GM12878 (cell line): ENCODE results near the gene FGF14. TPM values are rescaled to one million over a fixed set of nuclear protein-coding genes. Genes with fewer than 3 reads are reported as not detected.

Experiments
- BACH1 ChIP-seq: fragments of 450-650 bp; IDR thresholded peaks from 2 replicates; pipeline ENCODE4 v1.6.1; 2017; ENCODE audit warnings: mild to moderate bottlenecking, borderline replicate concordance
- CBX5 ChIP-seq: sonication (generic); IDR thresholded peaks from 2 replicates; pipeline ENCODE4 v1.6.1; 2016; ENCODE audit warnings: low read depth, moderate library complexity, mild to moderate bottlenecking, inconsistent platforms
- CHD1 ChIP-seq: IDR thresholded peaks from 2 replicates; pipeline ENCODE4 v1.6.1; 2012; ENCODE audit warnings: low read depth, low read length, improper control_type of control experiment
- MEF2A ChIP-seq: IDR thresholded peaks from 2 replicates; pipeline ENCODE4 v1.6.1; 2011; ENCODE audit warnings: low read depth, mild to moderate bottlenecking, low read length, moderate library complexity; ENCODE audit not compliant: insufficient read depth
- MYB ChIP-seq: fragments of 150-350 bp; IDR thresholded peaks from 2 replicates; pipeline ENCODE4 v1.6.1; 2014; ENCODE audit warnings: mild to moderate bottlenecking, low read depth, low read length, borderline replicate concordance
- SREBF1 ChIP-seq: IDR thresholded peaks from 2 replicates; pipeline ENCODE4 v1.6.1; 2012; ENCODE audit warnings: mild to moderate bottlenecking, low read length
- STAT3 ChIP-seq: IDR thresholded peaks from 2 replicates; pipeline ENCODE4 v1.6.1; 2011; ENCODE audit warnings: low read depth, low read length, improper control_type of control experiment
- polyA plus RNA-seq, 11 experiments: library from polyadenylated mRNA; depleted of rRNA in 4 of 11; unstranded in 6 of 11; stranded (reverse) in 5 of 11; fragments of >200 nt; fragmentation: Nextera tagmentation in 4 of 11; fragmentation: Illumina TruSeq in 1 of 11; extraction: Ambion mirVana in 4 of 11; extraction: Trizol in 1 of 11; gene quantifications; 1 replicate in 1 of 11; 2 replicates in 10 of 11; pipeline versions ENCODE4 v1.2.1 to v1.2.3, GENCODE V29; 2011 to 2016; ENCODE audit warnings: inconsistent platforms in 2 of 11, missing spikeins in 2 of 11, low read depth in 1 of 11
- total RNA-seq, 4 experiments: library from RNA; depleted of rRNA in 3 of 4; stranded (reverse); fragments of >200 nt in 3 of 4; fragmentation: Illumina TruSeq in 1 of 4; extraction: Trizol in 1 of 4; gene quantifications; 2 replicates each; pipeline versions ENCODE4 v1.2.1 to v1.2.3, GENCODE V29; 2013 to 2021
- TF ChIP-seq, protein P1 (sequence below): fragments of 450-650 bp; IDR thresholded peaks from 2 replicates; pipeline ENCODE4 v1.6.1; 2016; ENCODE audit warnings: mild to moderate bottlenecking
- TF ChIP-seq, protein P2 (sequence below): fragments of 450-650 bp; IDR thresholded peaks from 2 replicates; pipeline ENCODE4 v1.6.1; 2016; ENCODE audit warnings: mild to moderate bottlenecking, moderate library complexity, borderline replicate concordance

The FGF14 gene
- total and polyA plus RNA-seq, 10 of the 15 experiments (the other 5 are each of a cell fraction or from before 2014, with no cell fraction given), result under 0.01 to 0.44 (median 0.04) TPM

GRCh38 chr13:102073251-102073650 lies 328.6 kb downstream of the FGF14 start (continued):
- TF ChIP-seq MYB (no peak), CBX5 (no peak), STAT3 (no peak), MEF2A (no peak), SREBF1 (no peak), CHD1 (no peak), BACH1 (no peak)
- TF ChIP-seq, protein P1, sequence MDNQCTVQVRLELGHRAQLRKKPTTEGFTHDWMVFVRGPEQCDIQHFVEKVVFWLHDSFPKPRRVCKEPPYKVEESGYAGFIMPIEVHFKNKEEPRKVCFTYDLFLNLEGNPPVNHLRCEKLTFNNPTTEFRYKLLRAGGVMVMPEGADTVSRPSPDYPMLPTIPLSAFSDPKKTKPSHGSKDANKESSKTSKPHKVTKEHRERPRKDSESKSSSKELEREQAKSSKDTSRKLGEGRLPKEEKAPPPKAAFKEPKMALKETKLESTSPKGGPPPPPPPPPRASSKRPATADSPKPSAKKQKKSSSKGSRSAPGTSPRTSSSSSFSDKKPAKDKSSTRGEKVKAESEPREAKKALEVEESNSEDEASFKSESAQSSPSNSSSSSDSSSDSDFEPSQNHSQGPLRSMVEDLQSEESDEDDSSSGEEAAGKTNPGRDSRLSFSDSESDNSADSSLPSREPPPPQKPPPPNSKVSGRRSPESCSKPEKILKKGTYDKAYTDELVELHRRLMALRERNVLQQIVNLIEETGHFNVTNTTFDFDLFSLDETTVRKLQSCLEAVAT, result no peak
- TF ChIP-seq, protein P2, sequence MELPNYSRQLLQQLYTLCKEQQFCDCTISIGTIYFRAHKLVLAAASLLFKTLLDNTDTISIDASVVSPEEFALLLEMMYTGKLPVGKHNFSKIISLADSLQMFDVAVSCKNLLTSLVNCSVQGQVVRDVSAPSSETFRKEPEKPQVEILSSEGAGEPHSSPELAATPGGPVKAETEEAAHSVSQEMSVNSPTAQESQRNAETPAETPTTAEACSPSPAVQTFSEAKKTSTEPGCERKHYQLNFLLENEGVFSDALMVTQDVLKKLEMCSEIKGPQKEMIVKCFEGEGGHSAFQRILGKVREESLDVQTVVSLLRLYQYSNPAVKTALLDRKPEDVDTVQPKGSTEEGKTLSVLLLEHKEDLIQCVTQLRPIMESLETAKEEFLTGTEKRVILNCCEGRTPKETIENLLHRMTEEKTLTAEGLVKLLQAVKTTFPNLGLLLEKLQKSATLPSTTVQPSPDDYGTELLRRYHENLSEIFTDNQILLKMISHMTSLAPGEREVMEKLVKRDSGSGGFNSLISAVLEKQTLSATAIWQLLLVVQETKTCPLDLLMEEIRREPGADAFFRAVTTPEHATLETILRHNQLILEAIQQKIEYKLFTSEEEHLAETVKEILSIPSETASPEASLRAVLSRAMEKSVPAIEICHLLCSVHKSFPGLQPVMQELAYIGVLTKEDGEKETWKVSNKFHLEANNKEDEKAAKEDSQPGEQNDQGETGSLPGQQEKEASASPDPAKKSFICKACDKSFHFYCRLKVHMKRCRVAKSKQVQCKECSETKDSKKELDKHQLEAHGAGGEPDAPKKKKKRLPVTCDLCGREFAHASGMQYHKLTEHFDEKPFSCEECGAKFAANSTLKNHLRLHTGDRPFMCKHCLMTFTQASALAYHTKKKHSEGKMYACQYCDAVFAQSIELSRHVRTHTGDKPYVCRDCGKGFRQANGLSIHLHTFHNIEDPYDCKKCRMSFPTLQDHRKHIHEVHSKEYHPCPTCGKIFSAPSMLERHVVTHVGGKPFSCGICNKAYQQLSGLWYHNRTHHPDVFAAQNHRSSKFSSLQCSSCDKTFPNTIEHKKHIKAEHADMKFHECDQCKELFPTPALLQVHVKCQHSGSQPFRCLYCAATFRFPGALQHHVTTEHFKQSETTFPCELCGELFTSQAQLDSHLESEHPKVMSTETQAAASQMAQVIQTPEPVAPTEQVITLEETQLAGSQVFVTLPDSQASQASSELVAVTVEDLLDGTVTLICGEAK, result no peak
